ENCODE data around the gene MSANTD3.

DNA sequence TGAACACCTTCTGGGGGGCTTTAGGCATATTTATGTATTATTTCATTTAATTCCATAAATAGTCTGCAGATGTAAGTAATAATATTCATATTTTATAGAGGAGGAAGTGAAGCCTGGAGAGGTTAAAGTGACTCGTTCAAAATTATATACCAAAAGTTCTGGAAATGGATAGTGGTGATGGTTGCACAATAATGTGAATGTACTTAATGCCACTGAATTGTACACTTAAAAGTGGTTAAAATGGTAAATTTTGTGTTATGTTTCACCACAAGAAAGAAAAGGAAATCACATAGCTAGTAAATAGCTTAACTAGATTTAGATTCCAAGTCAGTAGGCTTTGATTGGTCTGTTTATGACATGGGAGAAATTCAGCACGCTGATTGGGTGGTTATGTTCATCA, 33.0 kb downstream of the MSANTD3 start:
- TF ChIP-seq CTCF (IDR thresholded peaks at IDR 0.05) (no peak), NR1H2 (CRISPR knock-in tag; IDR thresholded peaks at IDR 0.05) (no peak)
